SKM-1 (cell line): ENCODE measurements around the gene BRPF1.
A peak's percentile ranks its signal among the peaks of the same experiment; 100 is the strongest.

Experiments used
- DNase-seq: peaks from one replicate; lab custom pipeline; 2025; ENCODE audit not compliant: unreplicated experiment; lab: John Stamatoyannopoulos, UW

Gene BRPF1

DNA sequence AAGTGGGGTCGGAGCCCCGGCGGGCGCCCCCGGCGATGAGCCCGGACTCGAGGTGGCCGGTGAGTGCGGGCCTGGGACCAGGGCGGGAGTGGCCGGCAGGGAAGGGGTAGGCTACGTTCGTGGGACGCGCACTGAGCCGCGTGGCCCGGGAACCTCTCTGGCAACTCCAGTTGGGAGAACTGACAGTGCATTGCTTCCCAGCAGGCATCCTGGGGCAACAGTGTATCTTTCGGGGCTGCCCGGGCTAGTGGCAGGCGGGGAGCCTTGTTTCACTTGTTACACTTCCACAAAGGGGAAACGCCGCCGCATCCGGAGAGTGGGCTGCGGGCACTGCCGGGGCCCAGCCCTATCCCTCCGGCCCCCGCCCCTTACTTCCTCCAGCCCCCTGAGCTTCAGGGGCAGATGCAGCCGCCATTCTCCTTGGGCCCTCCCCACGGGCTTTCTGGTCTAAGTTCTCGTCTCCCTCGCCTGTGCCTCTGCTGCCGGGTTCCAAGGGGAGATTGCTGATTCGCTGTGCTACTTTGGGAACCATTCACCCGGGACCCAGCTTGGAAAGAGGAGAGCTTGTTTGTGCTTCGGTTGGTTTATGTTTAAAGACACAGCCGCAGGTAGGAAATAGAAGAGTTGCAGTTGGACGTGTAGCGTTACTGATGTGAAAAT is 675 bp downstream of the BRPF1 start:
- DNase-seq, result no peak

DNA sequence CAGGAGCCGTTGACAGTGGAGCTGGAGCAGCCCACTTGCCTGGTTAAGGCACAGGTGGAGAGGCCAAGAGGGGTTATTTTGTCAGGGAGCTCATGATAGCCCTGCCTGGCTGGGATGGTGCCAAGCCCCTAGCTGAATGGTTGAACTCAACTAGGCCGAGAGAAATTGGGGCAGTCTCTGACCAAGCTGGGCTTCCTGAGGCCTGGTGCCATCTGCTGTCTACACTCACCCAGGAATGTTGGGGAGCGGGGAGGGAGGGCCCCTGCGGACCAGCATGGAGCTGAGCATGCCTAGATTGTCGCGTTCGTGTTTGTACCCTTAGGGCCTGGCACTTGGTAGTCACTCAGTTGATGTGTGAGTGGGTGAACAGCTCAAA is 1.2 kb downstream of the BRPF1 start:
- DNase-seq, result no peak

DNA sequence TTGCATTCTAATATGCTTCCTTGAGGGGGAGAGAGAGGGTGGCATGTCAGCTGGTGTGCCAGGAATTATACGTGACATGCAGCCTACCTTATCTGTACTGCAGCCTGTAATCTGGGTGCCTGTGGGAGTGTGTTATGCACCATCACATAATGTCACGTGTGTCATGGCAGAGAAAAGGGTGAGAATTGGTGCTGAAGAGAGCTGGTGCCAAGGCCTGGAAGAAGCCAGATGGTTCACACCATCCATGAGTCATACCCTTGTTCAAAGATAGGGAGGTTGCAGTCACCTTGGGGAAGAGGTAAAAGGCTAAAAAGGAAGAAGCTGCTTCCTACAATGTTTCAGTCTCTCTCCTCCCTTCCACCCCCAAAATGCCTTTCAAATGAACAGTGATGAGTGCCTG is 5.3 kb downstream of the BRPF1 start:
- DNase-seq, result no peak

DNA sequence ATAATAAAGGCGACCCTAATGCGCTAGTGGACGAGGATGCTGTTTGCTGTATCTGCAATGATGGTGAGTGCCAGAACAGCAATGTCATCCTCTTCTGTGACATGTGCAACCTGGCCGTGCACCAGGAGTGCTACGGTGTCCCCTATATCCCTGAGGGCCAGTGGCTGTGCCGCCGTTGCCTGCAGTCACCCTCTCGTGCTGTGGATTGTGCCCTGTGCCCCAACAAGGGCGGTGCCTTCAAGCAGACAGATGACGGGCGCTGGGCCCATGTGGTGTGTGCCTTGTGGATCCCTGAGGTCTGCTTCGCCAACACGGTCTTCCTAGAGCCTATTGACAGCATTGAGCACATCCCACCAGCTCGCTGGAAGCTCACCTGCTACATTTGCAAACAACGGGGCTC is 7.6 kb downstream of the BRPF1 start:
- DNase-seq, result no peak

DNA sequence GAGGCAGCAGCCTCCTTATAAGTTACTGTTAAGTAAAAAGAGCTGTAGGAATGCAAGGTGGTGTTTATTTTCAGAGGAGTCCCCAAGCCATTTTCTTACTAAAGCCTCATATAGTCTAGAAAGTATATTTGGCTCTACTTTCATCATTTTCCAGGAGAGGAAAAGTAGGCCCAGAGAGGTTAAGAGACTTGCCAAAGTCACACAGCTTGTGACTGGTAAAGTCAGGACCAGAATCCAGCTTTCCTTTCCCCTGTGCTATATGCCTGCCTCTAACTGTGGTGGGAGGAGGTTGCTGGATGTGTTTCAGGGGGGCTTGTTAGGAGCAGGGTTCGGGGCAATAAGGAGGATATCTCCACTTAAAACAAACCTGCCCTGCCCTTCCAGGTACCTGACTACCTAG is 11.0 kb downstream of the BRPF1 start:
- no peak for DNase-seq

DNA sequence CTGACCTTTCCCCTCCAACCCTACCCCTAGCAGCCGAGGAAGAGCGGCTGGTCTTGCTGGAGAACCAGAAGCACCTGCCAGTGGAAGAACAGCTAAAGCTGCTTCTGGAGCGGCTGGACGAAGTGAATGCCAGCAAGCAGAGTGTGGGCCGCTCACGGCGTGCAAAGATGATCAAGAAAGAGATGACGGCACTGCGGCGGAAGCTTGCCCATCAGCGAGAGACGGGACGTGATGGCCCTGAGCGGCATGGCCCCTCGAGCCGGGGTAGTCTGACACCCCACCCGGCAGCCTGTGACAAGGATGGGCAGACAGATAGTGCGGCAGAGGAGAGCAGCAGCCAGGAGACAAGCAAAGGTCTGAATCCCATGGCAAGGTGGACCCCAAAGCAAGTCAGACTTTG is 12.0 kb downstream of the BRPF1 start:
- no peak for DNase-seq

DNA sequence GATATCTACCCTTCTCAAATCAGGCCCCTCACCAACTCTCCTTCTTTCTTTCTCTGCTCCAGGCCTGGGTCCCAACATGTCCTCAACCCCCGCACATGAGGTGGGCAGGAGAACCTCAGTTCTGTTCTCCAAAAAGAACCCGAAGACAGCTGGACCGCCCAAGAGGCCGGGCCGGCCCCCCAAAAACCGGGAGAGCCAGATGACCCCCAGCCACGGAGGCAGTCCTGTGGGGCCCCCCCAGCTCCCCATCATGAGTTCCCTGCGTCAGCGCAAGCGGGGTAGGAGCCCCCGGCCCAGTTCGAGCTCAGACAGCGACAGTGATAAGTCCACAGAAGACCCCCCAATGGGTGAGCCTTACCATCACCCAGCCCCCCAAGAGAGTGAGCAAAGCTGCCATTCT is 12.6 kb downstream of the BRPF1 start:
- no peak for DNase-seq

DNA sequence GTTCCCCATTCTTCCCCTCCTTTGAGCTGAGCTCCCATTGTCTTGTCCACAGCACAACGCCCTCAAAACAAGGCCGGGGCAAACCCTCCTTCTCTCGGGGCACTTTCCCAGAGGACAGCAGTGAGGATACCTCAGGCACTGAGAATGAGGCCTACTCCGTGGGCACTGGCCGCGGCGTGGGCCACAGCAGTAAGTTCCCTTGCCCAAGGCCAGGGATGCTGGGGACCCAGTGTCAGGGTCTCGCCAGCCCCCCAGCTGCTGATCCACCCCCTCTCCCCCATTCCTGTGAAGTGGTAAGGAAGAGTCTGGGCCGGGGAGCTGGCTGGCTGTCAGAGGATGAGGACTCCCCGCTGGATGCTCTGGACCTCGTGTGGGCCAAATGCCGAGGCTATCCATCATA is 14.0 kb downstream of the BRPF1 start:
- no peak for DNase-seq

DNA sequence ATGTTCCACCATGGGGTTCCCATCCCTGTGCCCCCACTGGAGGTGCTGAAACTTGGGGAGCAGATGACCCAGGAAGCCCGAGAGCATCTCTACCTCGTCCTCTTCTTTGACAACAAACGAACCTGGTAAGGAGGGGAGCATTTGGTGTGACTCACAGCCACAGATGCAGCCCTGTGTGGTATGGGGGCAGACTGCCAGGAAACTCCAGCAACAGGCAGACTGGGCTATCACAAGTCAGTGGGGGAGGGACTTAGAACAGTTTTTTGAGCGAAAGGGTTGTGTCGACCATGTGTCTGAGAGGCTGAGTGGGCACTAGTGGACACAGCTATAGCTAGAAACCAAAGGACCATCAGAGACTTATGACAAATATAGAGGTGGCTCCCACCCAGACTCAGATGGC is 14.8 kb downstream of the BRPF1 start:
- no peak for DNase-seq

DNA sequence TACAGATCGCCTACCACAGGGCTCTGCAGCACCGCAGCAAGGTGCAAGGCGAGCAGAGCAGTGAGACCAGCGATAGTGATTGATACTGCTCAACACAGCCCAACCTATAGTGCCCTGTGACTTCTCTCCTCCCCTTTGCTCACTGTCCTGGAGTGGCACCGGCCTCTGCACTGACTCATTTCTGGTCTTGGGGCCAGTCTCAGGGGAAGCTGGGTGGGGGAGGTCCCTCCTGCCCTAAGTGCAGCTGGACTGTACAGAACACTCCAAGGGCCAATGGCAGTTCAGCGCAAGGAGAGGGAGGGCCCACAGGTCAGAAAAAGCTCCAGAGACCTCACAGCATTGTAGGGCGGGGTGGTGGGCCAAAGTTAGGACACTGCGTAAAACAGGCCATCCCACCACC is 15.7 kb downstream of the BRPF1 start:
- DNase-seq, result no peak

DNA sequence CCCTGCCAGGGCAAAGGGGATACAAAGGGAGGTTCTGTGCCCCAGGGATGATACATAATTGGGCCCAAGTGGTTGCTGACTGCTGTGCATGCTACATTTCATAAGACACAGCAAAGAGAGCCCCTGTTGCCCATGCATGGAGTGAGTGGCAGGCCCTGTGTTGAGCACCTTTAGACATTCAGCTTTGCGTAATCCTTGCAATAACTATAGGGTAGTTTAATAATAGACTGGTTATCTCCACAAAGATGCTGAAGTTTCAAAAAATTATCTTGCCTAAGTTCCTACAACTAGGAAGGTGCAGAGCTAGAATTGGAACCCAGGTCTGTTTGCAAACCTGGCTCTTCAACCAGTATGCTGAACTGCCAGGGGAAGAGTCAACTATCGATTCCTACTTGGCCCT is 16.5 kb downstream of the BRPF1 start:
- no peak for DNase-seq

DNA sequence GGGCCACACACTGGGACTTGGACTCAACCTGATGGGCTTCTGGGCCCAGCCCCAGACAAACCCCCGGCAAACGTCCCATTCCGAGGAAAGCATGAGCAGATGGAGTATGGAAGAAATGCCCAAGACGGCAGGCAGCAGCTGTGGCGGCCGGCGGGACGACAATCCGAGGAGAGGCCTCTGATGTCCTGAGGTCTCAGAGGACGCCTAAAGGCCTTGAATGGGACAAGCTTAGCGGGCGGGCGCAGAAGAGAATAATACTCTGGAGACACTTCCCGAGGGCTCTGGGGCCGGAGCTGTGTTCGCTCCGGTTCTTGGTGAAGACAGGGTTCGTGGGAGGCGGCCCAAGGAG is 17.7 kb downstream of the BRPF1 start:
- DNase-seq, result no peak

DNA sequence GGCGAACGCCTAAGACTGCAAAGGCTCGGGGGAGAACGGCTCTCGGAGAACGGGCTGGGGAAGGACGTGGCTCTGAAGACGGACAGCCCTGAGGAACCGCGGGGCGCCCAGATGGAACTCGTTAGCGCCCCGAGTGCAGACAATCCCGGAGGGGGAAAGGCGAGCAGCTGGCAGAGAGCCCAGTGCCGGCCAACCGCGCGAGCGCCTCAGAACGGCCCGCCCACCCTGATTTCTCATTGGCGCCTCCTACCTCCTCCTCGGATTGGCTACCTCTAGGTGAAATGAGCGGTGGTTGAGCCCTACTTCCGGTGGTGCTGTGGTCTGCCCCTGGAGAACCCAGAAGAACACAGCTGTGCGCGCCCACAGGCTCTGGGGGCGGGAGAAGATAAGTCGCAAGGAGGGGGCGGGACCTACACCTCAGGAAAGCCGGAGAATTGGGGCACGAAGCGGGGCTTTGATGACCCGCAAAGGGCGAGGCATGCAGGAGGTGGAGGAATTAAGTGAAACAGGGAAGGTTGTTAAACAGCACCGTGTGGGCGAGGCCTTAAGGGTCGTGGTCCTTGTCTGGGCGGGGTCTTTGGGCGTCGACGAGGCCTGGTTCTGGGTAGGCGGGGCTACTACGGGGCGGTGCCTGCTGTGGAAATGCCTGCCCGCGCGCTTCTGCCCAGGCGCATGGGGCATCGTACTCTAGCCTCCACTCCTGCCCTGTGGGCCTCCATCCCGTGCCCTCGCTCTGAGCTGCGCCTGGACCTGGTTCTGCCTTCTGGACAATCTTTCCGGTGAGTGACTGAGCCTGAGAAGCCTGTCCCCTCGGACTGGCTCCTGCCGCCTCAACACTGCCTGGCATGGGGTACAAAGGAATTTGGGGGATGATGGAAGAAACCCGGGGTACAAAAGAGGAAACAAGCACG is 18.4 kb downstream of the BRPF1 start, which contains the start of gene OGG1:
TSS of gene OGG1 (plus strand) at position 308 of the 911 bp plus-strand sequence. CDS start at position 643, 335 bp downstream.
- peak; percentile 98 for DNase-seq

DNA sequence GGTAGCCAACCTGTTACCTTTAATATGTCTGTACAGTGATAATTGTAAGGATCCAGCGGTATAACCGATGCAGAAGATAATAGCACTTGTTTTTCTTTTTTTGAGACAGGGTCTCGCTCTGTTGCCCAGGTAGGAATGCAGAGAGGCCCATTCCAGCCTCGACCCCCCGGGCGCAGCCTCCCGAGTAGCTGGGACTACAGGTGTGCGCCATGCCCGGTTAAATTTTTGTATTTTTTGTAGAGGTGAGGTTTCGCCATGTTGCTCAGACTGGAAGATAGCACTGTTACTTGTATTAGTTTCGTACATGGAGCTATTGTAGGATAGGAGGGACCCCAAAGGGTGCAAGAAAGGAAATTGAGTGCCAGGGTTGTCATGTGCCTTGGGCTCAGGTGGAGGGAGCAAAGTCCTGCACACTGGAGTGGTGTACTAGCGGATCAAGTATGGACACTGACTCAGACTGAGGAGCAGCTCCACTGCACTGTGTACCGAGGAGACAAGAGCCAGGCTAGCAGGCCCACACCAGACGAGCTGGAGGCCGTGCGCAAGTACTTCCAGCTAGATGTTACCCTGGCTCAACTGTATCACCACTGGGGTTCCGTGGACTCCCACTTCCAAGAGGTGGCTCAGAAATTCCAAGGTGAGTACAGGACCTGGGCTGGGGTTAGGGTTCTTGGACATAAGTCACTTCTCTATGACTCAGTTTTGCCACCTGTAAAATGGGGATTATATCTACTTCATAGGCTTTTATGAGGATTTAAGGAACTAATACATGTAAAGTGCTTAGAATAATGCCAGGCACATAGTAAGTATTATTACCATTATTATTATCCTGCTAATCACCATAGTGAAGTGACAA is 19.2 kb downstream of the BRPF1 start:
- DNase-seq, result no peak

DNA sequence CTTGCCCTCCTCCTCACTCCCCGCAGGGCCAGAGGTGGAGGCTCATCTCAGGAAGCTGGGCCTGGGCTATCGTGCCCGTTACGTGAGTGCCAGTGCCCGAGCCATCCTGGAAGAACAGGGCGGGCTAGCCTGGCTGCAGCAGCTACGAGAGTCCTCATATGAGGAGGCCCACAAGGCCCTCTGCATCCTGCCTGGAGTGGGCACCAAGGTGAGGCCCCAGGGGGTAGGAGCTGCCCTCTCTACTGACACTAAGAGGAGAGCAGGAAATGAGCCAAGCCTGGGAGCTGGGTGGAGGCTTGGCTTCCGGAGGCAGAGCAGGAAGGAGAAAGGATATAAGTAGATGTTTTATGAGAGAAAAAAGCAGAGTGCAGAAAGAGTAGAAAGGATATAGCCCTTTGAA is 23.1 kb downstream of the BRPF1 start:
- no peak for DNase-seq

DNA sequence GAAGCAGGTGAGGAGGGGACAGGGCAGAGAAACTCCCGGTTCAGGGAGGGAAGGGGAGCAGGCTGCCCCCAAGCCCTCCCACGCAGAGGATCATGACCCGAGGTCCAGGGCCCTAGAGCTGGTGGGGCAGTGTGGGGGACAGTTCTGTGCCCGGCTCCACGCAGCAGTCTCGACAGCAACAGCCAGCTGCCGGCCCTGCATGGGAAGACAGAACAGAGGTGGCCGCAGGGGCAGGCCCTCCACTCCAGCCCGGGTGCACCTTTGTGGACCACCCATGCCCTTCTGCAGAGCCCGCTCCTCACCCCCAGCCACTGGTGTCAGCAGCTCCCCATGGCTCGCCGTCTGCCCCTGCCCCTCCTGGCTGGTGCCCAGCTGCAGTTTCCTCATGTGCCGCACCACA is 25.9 kb downstream of the BRPF1 start:
- no peak for DNase-seq

DNA sequence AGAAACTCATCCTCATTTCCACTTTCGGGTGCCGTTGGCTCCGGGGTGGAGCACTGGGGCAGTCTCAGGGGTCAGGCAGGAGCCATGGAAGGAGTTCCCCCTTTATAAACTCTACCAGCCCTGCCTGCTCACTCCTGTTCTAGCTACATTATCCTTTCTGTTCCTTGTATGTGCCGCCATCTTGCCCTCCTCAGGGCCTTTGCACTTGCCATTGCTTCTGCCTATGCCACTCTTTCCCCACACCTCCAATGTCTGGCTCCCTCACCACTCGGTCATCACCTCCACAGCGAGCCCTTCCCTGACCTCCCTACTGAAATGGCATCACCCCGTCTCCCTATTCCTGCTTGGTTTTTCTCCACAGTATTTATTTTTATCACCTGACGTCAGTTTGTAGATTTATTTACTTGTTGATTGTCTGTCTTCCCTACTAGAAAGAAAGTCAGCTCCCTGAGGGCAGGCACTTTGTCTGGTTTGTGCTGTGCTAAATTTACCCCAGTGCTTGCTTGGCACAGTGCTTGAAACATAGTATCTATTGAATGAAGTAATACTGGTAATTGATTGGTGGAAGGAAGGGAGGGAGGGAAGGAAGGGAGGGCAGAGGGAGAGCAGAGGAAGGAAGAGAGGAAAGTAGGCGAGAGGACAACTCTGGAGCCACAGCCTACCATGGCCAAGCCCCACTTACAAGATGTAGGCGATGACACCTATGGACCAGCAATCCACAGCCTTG is 29.4 kb downstream of the BRPF1 start:
- no peak for DNase-seq

DNA sequence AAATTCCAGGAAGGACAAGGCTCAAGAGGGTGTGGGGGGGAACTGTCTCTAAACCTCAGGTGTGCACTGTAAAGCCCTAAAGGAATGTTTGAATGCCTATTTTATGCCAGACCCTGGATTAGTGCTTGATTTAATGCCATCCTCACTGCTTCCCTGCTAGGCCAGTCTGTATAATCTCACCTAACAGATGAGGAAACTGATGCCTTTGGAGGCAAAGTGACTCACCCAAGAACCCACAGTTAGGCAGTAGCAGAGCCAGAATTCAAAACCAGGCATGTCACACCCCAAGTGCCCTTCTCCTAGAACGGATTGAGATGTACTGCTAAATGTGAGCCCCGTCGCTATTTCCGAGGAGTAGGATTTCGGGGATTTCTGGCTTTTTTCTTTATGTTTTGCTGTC is 30.4 kb downstream of the BRPF1 start:
- DNase-seq, result no peak

DNA sequence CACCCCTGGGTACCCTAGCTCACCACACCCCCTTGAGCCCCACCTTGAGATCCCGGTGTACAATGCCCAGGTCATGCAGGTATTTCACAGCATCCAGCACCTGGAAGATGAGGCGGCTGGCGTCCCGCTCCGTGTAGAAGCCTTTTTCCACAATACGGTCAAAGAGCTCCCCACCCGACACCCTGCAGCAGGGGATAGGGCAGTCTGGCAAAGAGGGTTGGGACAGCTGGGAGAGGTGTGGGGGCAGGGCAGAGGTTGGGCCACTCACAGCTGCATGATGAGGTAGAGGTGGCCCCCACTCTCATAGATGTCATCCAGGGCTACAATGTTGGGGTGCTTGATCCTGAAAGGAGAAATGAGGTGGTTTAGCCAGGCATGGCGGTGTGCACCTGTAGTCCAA is 31.3 kb downstream of the BRPF1 start:
- no peak for DNase-seq

DNA sequence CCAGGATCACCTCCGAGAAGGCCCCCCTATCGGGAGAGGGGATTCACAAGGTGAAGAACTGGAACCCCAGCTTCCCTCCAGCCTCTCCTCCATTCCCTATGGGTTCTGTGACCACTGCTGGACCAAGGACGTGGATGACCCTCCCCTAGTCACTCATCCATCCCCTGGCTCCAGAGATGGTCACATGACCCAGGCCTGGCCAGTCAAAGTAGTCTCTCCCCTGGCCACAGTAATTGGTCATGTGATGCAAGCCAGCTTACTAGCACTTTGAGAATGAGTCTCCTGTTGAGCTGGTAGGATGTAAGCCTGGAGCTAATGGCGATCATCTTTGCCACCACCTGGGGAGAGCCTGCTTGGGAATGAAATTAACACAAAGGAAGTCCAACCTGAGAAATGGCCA is 34.3 kb downstream of the BRPF1 start:
- no peak for DNase-seq

DNA sequence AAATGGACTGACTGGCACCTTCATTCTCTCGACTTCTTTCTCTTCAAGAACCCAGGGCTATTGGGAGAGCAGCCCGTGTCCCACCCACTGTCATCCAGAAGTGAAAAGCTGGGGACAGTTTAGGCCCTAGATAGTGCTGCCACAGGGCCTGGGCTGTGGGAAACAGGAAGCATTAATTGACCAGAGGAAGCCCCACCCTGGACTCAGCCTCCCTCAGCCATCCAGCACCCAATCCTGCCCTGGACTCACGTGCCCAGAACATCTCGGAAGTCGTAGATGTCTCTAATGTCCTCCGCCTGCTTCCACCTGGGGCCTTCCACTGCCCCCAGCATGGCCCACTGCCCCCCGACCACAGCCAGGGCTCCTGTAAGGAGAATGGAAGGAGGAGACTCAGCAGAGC is 35.9 kb downstream of the BRPF1 start:
- no peak for DNase-seq
